ENCODE results near the gene KLHL20. TPM values are rescaled to one million over a fixed set of nuclear protein-coding genes. Genes with fewer than 3 reads are reported as not detected.

Gene KLHL20
- total RNA-seq, 1 experiment from 2014 or later = 11.4 TPM

GRCh38 chr1:173789841-173790240 lies 75.1 kb downstream of the KLHL20 start:
- CTCF ChIA-PET = no interaction called here

GRCh38 chr1:173798078-173798477 lies 83.3 kb downstream of the KLHL20 start:
- ATAC-seq (no peak), DNase-seq (ENCODE audit: low read depth, low spot score) (no peak)
- no peak overlapping the region for H3K27ac ChIP-seq (ENCODE audit: low read length)

More at GRCh38 chr1:173789841-173790240, 75.1 kb downstream of the KLHL20 start:
- H3K9me3 ChIP-seq (ENCODE audit: control insufficient read depth, insufficient read depth, low read depth, low read length) = no peaks in the 10 kb centered on the region
- in situ Hi-C loops (cut with HindIII; ENCODE audit: low pct_unique_long_range_greater_than_20kb, low sequenced_read_pairs) = no loop called here
- intact Hi-C loops (cut with micrococcal nuclease; ENCODE audit: unreplicated experiment) = no loop called here
- TF ChIP-seq TCF7L2 (IDR thresholded peaks at IDR 0.05; ENCODE audit: low read depth, low read length) = no peak
- TF ChIP-seq POLR2AphosphoS5 (IDR thresholded peaks at IDR 0.05; ENCODE audit: low read depth, low read length) = no peak
- TF ChIP-seq CTCF (IDR thresholded peaks at IDR 0.05) = no peak
- no peak for TF ChIP-seq REST (IDR thresholded peaks at IDR 0.05; ENCODE audit: insufficient read depth in 1 of 2, low read depth in 2 of 2, low read length in 1 of 2)
- no peak for TF ChIP-seq SIN3A (IDR thresholded peaks at IDR 0.05; ENCODE audit: borderline replicate concordance, insufficient read depth, low read depth, low read length)
- no peaks in the 10 kb centered on the region for H3K27me3 ChIP-seq (ENCODE audit: control insufficient read depth, insufficient read depth, low read length)
- no peak overlapping the region for H3K27ac ChIP-seq (ENCODE audit: low read length)
- no peak overlapping the region for H3K4me3 ChIP-seq (ENCODE audit: low read depth in 2 of 2, low read length in 2 of 2)
- POLR2A ChIA-PET = no interaction called here
- ATAC-seq = no peak
- no TSS peak for BruUV-seq (replicated peaks)
- H3K36me3 ChIP-seq (ENCODE audit: control insufficient read depth, insufficient read depth, low read length) = peaks cover 7% of the 10 kb centered on the region
- DNase-seq (ENCODE audit: low read depth, low spot score) = no peak
- H3K4me1 ChIP-seq (ENCODE audit: control insufficient read depth, insufficient read depth, low read length) = no peaks in the 10 kb centered on the region

More at GRCh38 chr1:173798078-173798477, 83.3 kb downstream of the KLHL20 start:
- Histone ChIP-seq H3K4me3 (ENCODE audit: low read depth in 2 of 2, low read length in 2 of 2) (no peak overlapping the region), H3K36me3 (ENCODE audit: control insufficient read depth, insufficient read depth, low read length) (peaks cover 8% of the 10 kb centered on the region; the same call in 1 of the 2 replicates), H3K9me3 (ENCODE audit: control insufficient read depth, insufficient read depth, low read depth, low read length) (no peaks in the 10 kb centered on the region), H3K4me1 (ENCODE audit: control insufficient read depth, insufficient read depth, low read length) (no peaks in the 10 kb centered on the region), H3K27me3 (ENCODE audit: control insufficient read depth, insufficient read depth, low read length) (no peaks in the 10 kb centered on the region)
- in situ Hi-C loops (cut with HindIII; ENCODE audit: low pct_unique_long_range_greater_than_20kb, low sequenced_read_pairs) (no loop called here), intact Hi-C loops (cut with micrococcal nuclease; ENCODE audit: unreplicated experiment) (no loop called here)
- TF ChIP-seq CTCF (IDR thresholded peaks at IDR 0.05) (no peak), POLR2AphosphoS5 (IDR thresholded peaks at IDR 0.05; ENCODE audit: low read depth, low read length) (no peak), REST (IDR thresholded peaks at IDR 0.05; ENCODE audit: insufficient read depth in 1 of 2, low read depth in 2 of 2, low read length in 1 of 2) (no peak), TCF7L2 (IDR thresholded peaks at IDR 0.05; ENCODE audit: low read depth, low read length) (no peak), SIN3A (IDR thresholded peaks at IDR 0.05; ENCODE audit: borderline replicate concordance, insufficient read depth, low read depth, low read length) (no peak)
- CTCF ChIA-PET = interaction anchor here (0.6 kb wide), 1 partner anchor 380 kb away, joined by 6 read pairs; no protein-coding TSS in a partner anchor
- POLR2A ChIA-PET = no interaction called here
- no TSS peak for BruUV-seq (replicated peaks)
